Skeletal muscle tissue (tissue), 4 donors: ENCODE measurements around the gene MEIS1. TPM values are rescaled to one million over a fixed set of nuclear protein-coding genes. Genes with fewer than 3 reads are reported as not detected.

Experiments used
- H3K27ac ChIP-seq: one replicate; pipeline ENCODE4 v1.7.0; 2013; ENCODE audit warnings: mild to moderate bottlenecking, low read depth, low read length, inconsistent platforms
- H3K27me3 ChIP-seq, 3 donors: one replicate each; pipeline ENCODE4 v1.7.0; 2013; ENCODE audit warnings: low read length in 3 of 3; ENCODE audit not compliant: control insufficient read depth in 3 of 3, insufficient read depth in 3 of 3
- H3K36me3 ChIP-seq, 3 donors: one replicate each; pipeline ENCODE4 v1.7.0; 2013; ENCODE audit warnings: low read length in 3 of 3; ENCODE audit not compliant: control insufficient read depth in 3 of 3, insufficient read depth in 3 of 3
- H3K4me1 ChIP-seq, 3 donors: one replicate each; pipeline ENCODE4 v1.7.0; 2013; ENCODE audit warnings: low read length in 3 of 3, mild to moderate bottlenecking in 3 of 3; ENCODE audit not compliant: control insufficient read depth in 3 of 3, insufficient read depth in 3 of 3
- H3K4me3 ChIP-seq, 3 donors: one replicate each; pipeline ENCODE4 v1.7.0; 2013; ENCODE audit warnings: low read length in 3 of 3
- H3K9ac ChIP-seq, 3 donors: one replicate each; pipeline ENCODE4 v1.7.0; 2013; ENCODE audit warnings: low read length in 3 of 3, mild to moderate bottlenecking in 3 of 3, moderate library complexity in 2 of 3, low read depth in 1 of 3
- H3K9me3 ChIP-seq, 3 donors: one replicate each; pipeline ENCODE4 v1.7.0; 2013; ENCODE audit warnings: low read length in 3 of 3; ENCODE audit not compliant: control insufficient read depth in 3 of 3
- total RNA-seq: library from RNA; depleted of rRNA; stranded (reverse); fragments of >200 nt; gene quantifications from one replicate; pipeline ENCODE4 v1.2.3, GENCODE V29; 2014
- donor health status: Osteomylitis.

The MEIS1 gene
- total RNA-seq, 1 donor from 2014 or later: 13.6 TPM

DNA sequence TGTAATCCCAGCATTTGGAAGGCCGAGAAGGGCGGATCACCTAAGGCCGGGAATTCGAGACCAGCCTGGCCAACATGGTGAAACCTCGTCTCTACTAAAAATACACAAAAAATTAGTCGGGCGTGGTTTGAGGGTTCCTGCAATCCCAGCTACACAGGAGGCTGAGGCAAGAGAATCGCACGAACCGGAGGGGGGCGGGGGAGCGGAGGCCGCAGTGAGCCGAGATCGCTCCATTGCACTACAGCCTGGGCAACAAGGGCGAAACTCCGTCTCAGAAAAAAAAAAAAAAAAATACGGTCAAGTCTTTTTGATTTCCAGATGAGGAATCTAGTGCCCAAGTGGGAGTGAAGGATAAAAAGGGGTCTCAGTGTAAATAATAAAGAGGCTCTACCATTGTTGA is 16.5 kb upstream of the MEIS1 start:
- no peaks in the 10 kb centered on the region for H3K36me3 ChIP-seq
- no peaks in the 10 kb centered on the region for H3K4me1 ChIP-seq
- H3K9ac ChIP-seq: no peak overlapping the region
- no peak overlapping the region for H3K27ac ChIP-seq
- H3K27me3 ChIP-seq: no peaks in the 10 kb centered on the region
- H3K9me3 ChIP-seq: no peaks in the 10 kb centered on the region
- no peak overlapping the region for H3K4me3 ChIP-seq

DNA sequence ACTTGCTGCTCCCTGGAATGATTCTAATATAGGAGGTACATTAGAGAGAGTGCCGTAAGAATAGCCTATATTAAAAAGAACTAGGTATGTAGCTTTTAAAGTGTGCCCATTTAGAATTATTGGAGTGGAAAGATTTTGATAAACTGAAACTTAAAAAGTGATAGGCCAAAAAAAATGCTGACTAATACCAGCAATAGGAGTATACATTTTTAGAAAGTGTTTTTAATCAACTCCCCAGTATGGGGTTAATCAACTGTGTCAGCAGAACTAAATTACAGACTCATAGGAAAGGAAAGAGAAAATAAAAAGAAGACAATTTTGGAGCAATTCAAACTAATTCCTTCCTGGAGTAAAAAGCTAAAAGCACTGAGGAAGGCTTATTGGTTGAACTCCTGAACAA is 13.3 kb upstream of the MEIS1 start:
- H3K27me3 ChIP-seq: peaks cover 18 to 23% (median 19%) of the 10 kb centered on the region in 3 donors
- no peak overlapping the region for H3K27ac ChIP-seq
- H3K4me3 ChIP-seq: no peak overlapping the region
- no peaks in the 10 kb centered on the region for H3K36me3 ChIP-seq
- H3K4me1 ChIP-seq: peaks cover 4 to 14% (median 5%) of the 10 kb centered on the region in 3 donors
- no peaks in the 10 kb centered on the region for H3K9me3 ChIP-seq
- no peak overlapping the region for H3K9ac ChIP-seq

DNA sequence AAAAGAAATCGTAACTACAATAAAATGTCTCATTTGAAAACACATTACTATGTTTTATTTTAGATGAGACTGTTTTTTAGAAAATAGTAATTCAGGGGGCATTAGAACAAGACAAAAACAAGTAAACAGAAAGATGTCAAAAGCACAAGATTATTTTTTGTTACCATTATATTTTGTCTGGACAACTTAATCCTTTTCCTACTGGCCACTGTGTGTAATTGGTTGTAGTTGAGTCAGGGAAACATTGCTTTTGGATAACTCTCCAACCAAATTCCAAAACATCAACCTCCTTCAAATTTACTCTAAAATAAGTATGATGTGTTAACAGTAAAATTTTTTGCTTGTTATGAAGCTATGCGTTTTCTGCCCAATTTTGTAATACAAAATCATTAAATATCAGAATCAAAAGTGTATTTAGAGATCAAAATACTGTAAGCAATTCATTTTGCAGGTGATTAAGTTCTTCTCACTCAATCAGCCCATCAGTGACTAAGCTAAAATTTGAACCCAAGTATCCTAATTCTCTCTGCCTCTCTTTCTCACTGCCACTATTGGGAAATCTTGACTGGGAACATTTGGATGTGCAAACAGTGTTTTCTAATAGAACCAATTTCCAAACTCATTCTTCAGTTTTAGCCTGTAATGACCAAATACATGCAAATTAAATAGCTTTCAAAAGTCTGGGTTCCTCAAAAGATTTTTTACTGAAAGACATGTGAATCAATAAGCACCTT is 11.4 kb upstream of the MEIS1 start:
- H3K4me1 ChIP-seq: peaks cover 4 to 16% (median 5%) of the 10 kb centered on the region in 3 donors
- H3K9me3 ChIP-seq: no peaks in the 10 kb centered on the region
- no peak overlapping the region for H3K4me3 ChIP-seq
- H3K9ac ChIP-seq: no peak overlapping the region
- H3K36me3 ChIP-seq: no peaks in the 10 kb centered on the region
- H3K27ac ChIP-seq: no peak overlapping the region
- peaks cover 27 to 32% (median 27%) of the 10 kb centered on the region in 3 donors for H3K27me3 ChIP-seq

DNA sequence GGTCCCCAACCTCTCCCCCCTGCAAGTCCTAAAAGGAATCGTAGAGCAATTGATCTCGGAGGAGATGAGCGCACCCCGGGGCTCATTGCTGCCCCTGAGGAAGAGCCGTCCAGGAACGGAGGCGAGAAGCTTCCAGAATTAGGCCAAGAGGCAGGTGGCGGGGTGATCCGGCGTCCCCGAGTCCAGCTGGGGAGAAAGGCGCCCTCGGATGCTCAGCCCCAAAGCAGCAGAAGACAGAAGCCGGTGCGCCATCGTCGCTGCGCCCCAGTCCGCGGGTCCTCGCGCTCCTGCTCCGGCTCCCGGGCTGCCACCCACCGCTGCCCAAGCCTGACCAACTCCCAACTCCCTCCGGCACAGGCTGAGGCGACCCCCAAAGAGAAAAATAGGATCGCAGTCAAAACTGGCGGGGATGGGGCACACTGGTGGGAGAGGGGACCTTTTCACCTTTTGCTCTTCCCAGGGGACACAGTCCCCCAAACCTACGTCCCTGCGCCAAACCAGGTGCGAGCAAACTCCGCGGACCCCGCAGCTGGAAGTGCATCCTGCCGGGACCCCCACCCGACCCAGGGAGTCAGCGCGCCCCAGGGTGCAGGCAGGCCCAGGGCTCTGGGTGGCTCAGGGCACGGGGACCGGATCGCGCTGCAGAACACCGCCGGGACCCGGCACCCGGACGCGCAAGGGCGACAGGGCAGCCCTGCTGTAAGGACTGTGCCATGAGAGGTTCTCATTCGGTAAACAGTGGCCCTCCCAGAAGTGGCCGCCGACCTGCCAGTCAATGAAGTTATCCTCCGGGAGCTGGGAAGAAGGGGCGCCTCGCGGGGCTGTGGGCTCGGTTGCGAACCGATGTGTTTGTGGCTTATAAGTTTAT is 8.4 kb upstream of the MEIS1 start:
- H3K27me3 ChIP-seq: peaks cover 27 to 32% (median 30%) of the 10 kb centered on the region in 3 donors

DNA sequence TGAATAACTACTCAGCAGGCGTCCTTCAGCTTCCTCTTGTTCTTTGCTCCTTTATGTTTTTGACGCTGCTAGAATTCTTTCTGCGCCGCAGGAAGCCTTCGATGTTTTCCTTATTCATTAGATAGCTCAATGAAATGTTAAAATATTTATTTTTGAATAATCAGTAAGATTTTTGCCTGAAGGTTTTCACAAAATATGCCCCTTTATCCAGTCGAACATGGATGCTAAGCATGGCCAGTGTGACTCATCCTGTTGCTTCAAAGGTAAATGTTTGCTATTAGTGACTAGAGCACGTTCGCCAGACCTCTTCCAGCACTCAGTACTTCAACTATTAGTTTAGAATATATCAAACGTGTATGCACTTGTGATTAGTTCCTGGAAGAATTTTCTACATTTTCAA is 7.6 kb upstream of the MEIS1 start:
- Histone ChIP-seq H3K4me1 (peaks cover 4 to 16% (median 5%) of the 10 kb centered on the region in 3 donors), H3K27ac (no peak overlapping the region), H3K9me3 (no peaks in the 10 kb centered on the region), H3K27me3 (peaks cover 27 to 32% (median 30%) of the 10 kb centered on the region in 3 donors), H3K9ac (no peak overlapping the region), H3K4me3 (no peak overlapping the region), H3K36me3 (no peaks in the 10 kb centered on the region)

More for the DNA sequence above, 8.4 kb upstream of the MEIS1 start:
- Histone ChIP-seq H3K9ac (no peak overlapping the region), H3K9me3 (no peaks in the 10 kb centered on the region), H3K27ac (no peak overlapping the region), H3K4me3 (peak overlapping the region in 2 of 3 donors; percentile 49 to 54), H3K36me3 (no peaks in the 10 kb centered on the region), H3K4me1 (peaks cover 4 to 16% (median 5%) of the 10 kb centered on the region in 3 donors)

DNA sequence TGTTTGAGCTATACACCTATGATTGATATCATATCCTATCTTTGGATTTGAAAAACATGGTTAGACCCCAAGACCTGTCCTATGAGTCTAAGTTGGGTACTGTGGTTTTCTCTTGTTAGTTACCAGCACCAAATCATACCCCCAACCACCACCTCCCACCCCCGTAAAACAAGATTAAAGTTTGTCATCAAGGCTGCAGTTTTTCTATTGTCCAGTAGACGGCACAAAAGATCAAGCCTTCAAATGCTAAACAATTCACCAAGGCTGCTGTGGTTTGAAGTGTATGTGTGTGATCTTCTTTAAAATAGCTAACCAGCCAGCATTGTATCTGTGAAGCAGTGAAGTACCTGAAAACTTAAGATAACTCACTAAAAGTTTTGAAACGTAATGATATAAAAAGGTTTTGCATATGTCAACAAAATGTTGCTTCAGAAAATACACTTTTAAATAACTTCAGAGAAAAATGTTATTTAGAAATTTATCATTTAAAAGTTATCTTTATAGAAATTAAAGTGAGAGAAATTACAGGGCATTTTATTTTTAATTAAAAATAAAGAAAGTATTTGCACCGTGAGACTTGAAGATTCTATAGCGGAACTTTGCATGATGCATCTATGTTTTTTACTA is 5.8 kb upstream of the MEIS1 start:
- H3K9ac ChIP-seq: no peak overlapping the region
- H3K4me1 ChIP-seq: peaks cover 8 to 16% (median 9%) of the 10 kb centered on the region in 3 donors
- H3K36me3 ChIP-seq: no peaks in the 10 kb centered on the region
- no peak overlapping the region for H3K27ac ChIP-seq
- no peaks in the 10 kb centered on the region for H3K9me3 ChIP-seq
- H3K4me3 ChIP-seq: no peak overlapping the region
- peaks cover 27 to 32% (median 30%) of the 10 kb centered on the region in 3 donors for H3K27me3 ChIP-seq

DNA sequence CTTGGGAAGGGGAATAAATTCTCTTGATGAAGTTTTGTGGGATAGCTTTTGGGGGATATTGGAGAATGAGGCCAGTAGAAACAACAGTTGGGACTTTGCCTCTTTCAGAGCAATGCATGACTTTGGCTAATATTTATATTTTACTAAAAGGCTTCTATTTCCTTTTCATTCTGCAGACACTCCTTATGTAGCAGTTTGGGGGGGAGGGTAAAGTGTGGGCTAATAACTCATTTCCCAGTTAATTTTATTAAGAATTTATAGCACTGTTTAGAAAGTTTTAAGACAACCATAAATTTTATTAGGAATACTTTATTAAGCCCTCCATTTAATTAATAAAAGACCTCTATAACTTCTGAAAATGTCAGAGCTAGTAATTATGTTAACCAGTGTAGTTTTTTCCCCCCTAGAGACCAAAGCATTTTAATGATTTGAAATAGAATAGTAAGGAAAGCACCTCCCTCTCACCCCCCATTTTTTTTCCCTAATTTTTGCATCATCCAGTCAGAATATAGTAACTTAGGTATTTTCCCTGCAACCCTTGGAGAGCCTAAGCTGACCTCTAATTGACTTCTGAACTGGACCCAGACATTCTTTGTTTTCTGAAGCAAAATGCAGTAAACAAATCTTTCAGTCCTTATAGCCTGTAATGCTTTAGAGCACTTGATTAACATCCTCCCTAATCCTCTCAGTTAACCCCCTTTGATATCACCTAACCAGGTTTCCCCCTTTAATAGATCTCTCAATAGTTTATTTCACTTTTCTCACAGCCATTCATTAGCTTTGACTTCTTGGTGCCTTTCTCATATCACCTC is 5.0 kb upstream of the MEIS1 start:
- Histone ChIP-seq H3K4me3 (no peak overlapping the region), H3K9ac (no peak overlapping the region), H3K9me3 (no peaks in the 10 kb centered on the region), H3K27me3 (peaks cover 25 to 29% (median 25%) of the 10 kb centered on the region in 3 donors), H3K27ac (no peak overlapping the region), H3K4me1 (peaks cover 8 to 16% (median 9%) of the 10 kb centered on the region in 3 donors), H3K36me3 (no peaks in the 10 kb centered on the region)

DNA sequence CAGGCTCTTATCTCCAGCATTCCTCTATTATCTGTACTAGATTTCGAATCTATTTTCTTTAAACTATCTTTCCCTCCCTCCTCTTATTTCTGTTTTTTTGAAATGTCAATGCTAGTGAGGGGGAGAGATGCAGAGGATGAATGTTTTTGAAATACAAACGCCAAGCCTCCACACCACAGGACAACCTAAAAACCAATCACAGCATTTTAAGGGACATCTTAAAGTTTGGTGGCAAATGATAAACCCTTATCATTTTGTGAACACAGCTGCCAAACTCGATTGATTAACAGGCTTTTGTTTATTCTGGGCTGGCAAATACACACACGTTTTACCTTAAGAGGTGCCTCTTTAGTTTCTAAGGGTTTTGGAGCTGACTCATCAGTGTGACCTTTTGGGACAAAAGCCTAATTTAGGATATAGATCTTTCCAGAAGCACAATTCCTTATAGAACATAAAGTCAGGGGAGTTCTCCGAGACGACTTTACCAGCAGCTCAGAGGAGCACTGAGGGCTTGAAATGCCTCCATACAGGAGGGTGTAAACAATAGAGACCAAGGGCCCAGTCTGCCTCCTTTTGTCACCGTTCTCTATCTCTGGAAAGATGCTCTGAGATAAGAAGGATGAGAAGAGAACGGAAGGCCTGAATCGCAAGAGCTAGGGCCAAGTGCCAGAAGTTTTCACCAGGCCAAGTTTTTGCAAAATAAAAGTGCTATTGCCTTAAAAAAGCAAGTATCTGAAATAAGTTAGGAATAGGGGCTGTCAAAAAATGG is 4.2 kb upstream of the MEIS1 start:
- peaks cover 17 to 21% (median 17%) of the 10 kb centered on the region in 3 donors for H3K27me3 ChIP-seq
- no peaks in the 10 kb centered on the region for H3K9me3 ChIP-seq
- H3K9ac ChIP-seq: no peak overlapping the region
- H3K36me3 ChIP-seq: no peaks in the 10 kb centered on the region
- H3K27ac ChIP-seq: no peak overlapping the region
- peaks cover 5 to 11% (median 8%) of the 10 kb centered on the region in 3 donors for H3K4me1 ChIP-seq
- H3K4me3 ChIP-seq: no peak overlapping the region

DNA sequence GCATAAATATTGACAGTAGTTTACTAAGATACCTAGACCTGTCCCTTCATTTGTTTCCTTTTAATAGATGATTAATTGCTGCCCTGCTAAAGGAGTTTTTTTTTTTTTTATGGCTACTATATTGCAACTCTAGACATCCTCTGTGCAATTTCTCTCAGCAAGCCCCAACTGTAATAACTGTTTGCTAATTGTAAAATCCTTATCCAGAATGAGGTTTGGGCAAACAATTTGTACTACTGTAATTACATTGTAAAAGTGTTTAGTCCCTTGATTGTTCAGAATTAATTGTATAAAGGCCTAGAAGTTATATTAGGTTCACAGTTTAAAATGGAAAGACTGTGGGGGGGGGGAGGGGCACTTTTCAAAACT is 3.7 kb upstream of the MEIS1 start:
- Histone ChIP-seq H3K27ac (no peak overlapping the region), H3K4me3 (no peak overlapping the region), H3K4me1 (peaks cover 4 to 5% (median 5%) of the 10 kb centered on the region in 3 donors), H3K9me3 (no peaks in the 10 kb centered on the region), H3K9ac (no peak overlapping the region), H3K36me3 (no peaks in the 10 kb centered on the region), H3K27me3 (peaks cover 11 to 16% (median 12%) of the 10 kb centered on the region in 3 donors)
